ENCODE data around the gene SPACDR.

GRCh38 chr7:100496509-100496908 lies 32.4 kb upstream of the SPACDR start:
- TF ChIP-seq, protein P1, sequence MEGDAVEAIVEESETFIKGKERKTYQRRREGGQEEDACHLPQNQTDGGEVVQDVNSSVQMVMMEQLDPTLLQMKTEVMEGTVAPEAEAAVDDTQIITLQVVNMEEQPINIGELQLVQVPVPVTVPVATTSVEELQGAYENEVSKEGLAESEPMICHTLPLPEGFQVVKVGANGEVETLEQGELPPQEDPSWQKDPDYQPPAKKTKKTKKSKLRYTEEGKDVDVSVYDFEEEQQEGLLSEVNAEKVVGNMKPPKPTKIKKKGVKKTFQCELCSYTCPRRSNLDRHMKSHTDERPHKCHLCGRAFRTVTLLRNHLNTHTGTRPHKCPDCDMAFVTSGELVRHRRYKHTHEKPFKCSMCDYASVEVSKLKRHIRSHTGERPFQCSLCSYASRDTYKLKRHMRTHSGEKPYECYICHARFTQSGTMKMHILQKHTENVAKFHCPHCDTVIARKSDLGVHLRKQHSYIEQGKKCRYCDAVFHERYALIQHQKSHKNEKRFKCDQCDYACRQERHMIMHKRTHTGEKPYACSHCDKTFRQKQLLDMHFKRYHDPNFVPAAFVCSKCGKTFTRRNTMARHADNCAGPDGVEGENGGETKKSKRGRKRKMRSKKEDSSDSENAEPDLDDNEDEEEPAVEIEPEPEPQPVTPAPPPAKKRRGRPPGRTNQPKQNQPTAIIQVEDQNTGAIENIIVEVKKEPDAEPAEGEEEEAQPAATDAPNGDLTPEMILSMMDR (optimal IDR thresholded peaks at IDR 0.05 in 1 of 3, IDR thresholded peaks at IDR 0.05 in 1 of 3, conservative IDR thresholded peaks at IDR 0.05 in 1 of 3; ENCODE audit: extremely low read depth in 1 of 3, insufficient read depth in 2 of 3, low read length in 3 of 3) = no peak
- TF ChIP-seq EZH2 (IDR thresholded peaks at IDR 0.05; ENCODE audit: low read length) = no peak

Measured in keratinocyte (primary cell).